HG03025 (cell line): ENCODE results near the gene FXYD6.

Experiments used
- ATAC-seq: cut with Tn5 transposase; IDR thresholded peaks from one replicate; pipeline ENCODE4 v1.9.1; 2021; ENCODE audit warnings: mild to moderate bottlenecking, moderate library complexity; ENCODE audit not compliant: unreplicated experiment, low FRiP score

FXYD6 gene

DNA sequence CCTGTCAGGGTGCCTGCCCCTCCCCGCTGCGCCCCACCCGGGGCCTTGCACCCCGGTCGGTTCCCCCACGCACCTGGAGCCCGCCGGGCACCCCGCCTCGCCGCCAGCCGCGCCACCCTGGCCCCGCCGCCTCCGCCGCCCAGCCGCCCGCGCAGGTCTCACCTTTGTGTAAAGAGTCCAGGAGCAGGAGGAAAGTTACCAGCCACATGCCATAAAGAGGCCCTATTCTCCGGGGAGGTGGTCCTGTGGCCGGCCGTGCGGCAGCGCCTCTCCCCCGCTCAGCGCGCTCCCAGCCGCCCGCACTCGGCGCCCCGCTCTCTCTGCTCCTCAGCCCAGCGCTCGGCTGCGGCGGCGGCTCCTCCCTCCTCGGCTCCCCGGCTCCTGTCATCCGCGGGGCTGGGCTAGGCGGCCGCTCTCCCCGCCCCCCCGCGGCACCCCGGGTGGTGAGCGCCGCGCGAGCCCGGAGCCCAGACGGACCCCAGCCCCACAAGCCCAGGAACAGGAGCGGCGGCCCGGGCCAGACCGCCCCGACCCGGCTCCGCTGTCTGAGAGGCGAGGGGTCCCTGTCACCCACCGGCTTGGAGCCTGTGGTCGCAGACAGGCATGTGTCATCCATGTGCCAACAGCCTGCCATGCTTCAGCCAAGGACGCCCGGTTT, 79.5 kb downstream of the FXYD6 start, which contains the start of gene DSCAML1:
DSCAML1 (minus strand) TSS at position 345 of the 658 bp plus-strand sequence; CDS start at position 208, 137 bp downstream.
- no peak for ATAC-seq

DNA sequence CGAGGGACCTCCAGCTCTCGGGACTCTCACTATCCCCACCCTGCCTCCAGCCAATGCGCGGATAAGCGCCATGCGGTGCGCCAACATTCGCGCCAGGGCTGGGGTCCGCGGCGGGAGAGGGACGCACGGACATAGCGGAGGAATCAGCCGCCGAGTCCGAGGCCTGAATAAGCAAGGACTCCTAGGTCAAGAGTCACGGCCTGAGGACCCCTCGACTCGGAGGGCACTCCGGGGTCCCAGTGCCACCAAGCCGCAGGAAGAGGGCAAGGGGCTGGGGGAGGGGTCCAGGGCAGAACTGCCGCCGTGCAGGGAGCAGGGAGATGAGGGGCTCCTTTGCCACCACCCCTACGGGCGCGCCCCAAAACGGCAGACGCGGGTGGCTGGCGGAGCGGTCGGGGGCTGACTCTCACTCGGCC, 80.0 kb downstream of the FXYD6 start:
- ATAC-seq: no peak

DNA sequence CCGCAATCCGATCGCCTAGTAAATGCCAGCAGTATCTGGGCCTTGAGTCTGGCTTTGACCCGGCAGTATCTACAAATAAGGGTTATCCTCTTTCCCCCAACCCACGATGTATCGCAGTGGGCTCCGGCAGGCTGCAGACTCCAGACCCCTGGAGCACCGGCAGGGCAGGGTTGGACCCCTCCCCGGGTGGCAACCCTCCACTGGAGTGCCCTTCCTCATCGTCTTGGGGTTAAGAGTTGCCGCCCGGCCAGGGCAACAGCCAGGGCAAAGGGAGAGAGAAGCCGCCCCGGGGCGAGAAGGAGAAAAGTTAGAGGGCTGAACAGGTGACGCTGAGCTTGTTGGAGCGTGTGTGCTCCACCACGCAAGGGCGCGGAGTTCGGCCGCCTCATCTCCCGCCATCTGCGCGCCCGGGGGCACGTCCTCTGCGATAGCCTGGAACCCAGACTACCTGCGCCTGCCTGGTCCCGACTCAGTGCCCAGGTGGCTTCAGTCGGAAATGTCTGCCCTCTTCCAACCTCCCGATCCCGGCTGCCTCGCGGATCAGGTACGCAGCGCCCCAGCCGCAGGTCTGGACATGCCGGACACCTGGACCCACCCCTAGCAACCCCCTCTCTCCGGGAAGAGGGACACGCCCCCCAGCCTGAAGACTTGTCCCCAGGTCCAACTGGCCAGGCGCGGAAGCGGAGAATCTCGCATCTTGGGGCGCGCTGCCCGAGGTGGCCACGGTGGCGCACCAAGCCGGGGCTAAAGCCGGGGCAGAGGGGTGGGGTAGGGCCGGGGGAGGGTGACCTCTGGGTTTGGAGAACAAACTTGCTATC, 80.6 kb downstream of the FXYD6 start:
- ATAC-seq: no peak

DNA sequence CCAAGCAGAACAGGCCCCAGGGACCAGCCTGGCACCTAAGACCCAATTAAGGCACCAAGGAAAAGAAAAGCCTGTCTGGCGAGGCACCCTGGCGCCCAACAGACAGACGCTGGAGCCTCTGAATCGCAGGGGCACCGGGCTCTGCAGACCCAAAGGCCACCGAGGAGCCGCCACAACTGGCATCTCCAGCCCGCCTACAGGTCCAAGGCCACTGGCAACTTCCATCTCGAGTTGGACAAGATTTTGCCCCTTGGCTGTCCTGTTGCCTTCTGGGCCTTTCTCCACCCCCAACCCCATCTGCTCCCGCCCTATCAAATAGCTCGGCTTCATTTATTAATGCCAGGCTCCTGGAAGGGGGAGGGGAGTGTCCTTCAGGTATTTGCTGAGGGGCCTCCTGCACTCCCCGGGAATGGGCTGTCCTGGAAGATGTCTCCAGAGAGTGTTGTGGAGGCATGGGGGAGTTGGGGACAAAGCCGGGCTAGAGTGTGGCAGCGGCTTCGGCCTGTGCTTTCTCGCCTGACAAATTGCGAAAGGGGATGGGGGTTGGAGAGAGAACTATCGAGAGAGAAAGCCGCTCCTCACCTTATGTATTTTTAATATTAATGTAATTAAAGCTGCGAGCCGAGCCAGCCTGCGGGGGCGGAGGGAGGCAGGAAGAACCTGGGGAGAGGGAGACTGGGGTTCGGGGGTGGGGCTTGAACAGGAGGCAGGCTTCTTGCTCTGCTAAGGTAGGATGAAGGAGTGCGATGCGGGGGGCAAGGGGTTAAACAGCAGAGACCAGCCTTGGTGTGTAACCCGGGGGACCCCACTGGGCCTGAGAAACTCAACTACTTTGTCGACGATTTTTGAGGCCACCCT, 81.5 kb downstream of the FXYD6 start:
- no peak for ATAC-seq

DNA sequence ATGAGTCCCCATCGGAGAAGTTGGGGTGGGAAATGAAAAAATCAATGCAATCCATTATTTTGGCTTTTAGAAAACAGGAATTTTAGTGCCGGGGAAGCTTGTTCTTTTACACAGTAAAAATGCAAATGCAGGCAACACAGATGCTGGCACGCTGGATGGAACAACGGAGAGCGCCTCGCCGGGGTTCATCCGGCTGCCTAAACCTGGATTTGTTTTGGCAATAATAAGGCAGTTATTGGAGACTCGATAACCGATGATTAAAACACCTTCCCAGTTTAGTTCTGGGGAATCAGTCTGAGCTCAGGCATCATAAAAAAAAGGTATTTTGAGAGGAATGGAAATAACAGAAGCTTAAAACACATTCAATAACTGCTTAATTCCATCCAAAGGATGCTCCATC, 82.3 kb downstream of the FXYD6 start:
- ATAC-seq: no peak

DNA sequence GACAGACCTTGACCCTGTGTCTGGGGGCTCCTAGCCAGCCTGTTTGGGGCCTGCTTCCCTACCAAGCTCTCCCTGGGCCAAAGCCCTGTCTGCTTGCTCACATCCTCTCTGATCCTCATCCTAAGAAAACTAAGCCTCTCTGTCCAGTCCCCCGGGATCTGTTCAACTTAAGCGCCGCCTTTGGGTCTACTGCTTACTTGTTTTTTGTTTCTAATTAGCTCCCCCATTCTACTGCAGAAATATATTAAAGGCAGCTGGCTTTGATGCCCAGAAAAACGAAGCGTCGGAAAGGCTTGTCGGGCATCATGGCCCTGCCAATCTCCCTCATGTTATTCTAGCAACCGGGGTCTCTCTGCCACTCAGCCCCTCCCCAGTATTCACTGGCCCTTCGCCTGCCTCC, 82.9 kb downstream of the FXYD6 start:
- no peak for ATAC-seq

DNA sequence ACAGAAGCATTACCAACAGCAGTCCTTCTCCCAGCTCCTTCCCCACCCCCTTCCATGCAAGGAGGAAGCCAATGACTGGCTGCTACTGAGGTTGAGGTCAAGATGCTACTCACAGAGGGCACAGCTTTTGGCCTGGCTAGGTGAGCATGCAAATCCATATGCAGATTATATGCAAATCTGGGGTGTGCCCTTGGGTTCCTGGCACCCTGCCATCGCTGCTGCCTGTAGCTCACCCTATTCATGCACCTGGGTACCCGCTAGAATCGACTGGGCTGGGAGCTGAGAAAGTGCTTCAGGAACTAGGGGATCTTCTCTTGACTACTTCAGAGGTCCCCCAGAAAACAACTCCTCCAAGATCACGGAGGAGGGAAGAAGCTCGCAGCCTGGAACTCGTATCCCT, 83.5 kb downstream of the FXYD6 start:
- no peak for ATAC-seq

DNA sequence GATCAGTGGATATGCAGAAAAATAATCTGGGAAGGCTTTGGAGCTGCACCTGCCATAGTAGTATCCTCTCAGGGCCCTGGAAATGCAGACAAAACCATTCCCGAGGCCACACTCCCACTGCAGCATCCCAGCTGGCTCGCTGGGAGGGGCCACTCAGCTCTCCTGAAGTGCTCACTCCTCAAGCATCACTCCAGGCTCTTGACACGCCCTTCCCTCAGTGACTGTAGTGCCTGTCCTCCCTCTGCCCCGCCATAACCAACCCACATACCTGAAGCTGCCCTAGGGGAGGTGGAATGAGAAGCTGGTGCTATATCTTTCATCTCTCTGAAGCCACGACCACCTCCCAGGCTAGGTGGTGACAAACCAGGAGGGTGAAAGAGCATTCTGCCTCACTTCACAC, 84.2 kb downstream of the FXYD6 start:
- ATAC-seq: no peak

DNA sequence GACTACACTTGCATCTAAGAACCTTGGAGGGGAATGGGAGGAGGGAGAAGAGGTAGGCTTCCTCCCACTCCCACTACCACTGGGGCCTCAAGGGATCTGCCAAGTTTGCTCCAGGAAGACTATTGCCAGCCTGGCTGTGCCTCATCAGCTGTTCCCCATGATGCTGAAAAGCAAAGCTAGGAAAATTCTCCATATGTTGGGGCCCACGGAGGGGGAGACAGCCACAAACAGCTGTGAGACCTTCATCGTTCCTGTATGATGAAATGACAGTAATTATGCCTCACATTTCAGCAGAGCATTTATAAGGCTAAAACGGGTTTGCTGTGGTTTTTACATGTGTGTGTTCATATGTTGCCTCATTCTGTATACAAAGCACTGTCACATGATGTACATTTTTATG, 86.2 kb downstream of the FXYD6 start:
- ATAC-seq: no peak

DNA sequence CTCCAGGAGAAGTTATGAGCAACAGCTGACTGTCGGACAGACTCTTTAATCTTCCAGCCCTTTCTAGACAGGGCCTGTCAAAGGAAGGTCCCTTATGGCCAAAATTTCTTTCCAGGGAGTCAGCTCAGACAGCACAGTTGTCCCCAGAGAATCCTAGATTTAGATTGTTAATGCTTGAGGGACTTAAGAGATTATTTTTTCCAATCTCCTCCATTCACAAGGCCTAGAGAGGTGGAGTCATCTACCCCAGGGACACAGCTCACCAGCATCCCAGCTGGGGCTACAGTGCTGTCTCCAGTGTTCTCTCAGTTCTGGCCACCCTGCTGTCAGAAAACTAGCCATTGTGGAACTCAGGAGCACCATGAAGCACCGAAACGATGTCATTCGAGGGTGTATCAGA, 87.2 kb downstream of the FXYD6 start:
- ATAC-seq: no peak
